HG03354 (cell line): ENCODE measurements around the gene TUBAL3.
"Not testable (repeated sequence)": the region's sequence is repeated elsewhere in the genome, so short reads cannot be mapped to it uniquely, and the experiment has no call there.

Source experiments
- ATAC-seq: cut with Tn5 transposase; IDR thresholded peaks from one replicate; pipeline ENCODE4 v1.9.1; 2021; ENCODE audit warnings: mild to moderate bottlenecking; ENCODE audit not compliant: unreplicated experiment, poor library complexity, severe bottlenecking

Gene TUBAL3

DNA sequence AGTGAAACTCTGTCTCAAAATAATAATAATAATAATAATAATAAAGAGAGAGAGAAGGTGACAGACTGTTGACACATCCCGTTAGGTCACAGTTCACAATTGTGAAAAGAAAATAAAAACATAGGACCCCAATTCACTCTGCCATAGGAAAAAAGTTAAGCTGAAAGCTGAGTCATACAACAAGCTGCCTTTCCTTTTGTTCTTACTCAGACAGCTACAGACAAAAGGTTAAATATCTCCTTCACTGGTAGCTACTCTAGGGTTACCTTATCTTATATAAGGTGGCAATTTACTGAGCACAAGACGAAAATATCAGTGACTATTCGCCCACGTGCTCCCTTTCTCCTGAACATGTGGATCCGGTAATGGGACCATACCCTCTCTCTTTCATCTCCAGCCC lies 17.5 kb downstream of the TUBAL3 start:
- no peak for ATAC-seq

DNA sequence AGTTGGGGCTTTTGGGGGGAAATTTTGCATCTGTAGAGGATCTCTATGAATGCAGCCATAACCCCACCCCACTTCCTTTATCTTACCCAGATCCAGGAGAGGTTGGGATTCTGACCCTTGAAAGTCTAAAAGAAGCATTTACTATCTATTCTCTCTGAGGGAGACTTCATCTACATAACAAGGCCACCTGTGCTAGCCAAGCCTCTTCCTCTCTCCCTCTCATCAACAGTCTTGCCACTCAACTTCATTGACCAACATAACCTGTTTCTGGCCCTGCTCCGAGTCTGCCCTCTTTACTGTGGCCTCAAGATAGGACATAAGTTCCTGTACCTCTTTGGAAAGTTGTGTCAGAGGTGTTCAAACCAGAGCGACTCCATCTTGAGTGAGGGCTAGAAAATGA lies 19.4 kb downstream of the TUBAL3 start:
- no peak for ATAC-seq

DNA sequence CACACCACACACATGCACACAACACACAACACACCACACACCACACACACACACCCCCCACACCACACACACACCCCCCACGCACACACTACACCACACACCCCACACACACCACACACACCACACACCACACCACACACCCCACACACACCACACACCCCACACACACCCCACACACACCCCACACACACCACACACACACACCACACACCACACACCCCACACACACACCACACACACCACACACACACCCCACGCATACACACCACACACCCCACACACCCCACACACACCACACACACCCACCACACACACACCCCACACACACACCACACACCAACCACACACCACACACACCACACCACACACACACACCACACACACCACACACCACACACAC lies 23.4 kb downstream of the TUBAL3 start:
- no peak for ATAC-seq

DNA sequence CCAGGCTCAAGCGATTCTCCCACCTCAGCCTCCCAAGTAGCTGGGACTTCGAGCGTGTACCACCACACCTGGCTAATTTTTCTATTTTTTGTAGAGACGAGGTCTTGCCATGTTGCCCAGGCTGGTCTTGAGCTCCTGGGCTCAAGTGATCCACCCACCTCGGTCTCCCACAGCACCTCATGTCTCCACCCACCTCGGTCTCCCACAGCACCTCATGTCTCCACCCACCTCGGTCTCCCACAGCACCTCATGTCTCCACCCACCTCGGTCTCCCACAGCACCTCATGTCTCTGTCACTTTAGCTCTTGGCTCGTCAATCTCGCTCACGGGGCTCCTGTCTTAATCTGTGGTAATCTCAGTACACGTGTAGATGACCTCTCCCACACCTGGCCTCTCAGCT lies 24.2 kb downstream of the TUBAL3 start:
- not testable (repeated sequence) for ATAC-seq

DNA sequence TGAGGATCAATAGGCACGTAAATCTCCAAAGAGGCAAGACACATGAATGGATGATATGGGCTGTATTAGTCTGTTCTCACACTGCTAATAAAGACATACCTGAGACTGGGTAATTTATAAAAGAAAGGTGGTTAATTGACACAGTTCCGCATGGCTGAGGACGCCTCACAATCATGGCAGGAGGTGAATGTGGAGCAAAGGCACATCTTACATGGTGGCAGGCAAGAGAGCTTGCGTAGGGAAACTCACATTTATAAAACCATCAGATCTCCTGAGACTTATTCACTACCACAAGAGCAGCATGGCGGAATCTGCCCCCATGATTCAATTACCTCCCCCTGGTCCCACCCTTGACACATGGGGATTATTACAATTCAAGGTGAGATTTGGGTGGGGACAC lies 25.4 kb downstream of the TUBAL3 start:
- not testable (repeated sequence) for ATAC-seq

DNA sequence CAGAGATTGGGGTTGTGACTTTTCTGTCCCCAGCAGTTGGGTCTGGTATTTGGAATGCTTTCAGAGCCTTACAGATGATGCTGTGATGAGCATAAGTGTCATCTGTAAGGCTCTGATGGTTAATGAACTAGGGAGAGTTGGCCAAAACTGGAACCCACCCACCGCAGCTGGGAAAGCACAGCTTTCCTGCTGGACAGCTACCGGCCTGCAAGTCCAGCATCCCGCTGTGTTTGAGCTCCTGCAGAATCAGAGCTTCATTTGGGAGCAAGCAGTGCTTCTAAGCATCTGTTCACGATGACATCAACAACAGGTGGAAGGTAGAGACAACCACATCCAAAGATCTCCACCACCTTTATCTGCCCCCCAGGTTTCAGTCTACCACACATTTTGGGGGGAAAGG lies 28.2 kb downstream of the TUBAL3 start:
- no peak for ATAC-seq

DNA sequence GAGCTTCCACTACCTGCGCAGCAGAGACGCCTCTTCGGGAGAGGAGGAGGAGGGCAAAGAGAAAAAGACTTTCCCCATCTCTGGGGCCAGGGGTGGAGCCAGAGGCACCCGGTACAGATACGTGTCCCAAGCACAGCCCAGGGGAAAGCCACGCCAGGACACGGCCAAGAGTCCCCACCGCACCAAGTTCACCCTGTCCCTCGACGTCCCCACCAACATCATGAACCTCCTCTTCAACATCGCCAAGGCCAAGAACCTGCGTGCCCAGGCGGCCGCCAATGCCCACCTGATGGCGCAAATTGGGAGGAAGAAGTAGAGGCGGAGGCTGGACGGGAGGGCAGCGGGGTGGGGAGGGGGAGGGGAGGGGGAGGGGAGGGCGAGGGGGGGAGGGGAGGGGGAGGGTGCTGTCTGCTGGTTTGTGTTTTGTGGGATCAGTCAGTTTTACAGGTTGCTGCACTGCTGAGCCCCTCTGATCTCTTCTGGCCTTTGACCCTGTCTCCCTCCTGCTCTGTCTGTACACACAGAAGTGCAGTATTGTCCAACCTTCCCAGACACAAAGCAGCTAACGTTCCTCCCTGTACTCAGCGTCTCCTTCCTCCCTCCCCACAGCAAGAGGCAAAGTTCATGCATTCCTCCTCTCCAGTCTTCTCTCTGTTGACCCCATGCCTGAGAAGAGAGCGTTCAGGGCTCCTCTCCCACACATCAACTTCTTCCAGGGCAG lies 30.6 kb downstream of the TUBAL3 start:
- ATAC-seq: no peak

DNA sequence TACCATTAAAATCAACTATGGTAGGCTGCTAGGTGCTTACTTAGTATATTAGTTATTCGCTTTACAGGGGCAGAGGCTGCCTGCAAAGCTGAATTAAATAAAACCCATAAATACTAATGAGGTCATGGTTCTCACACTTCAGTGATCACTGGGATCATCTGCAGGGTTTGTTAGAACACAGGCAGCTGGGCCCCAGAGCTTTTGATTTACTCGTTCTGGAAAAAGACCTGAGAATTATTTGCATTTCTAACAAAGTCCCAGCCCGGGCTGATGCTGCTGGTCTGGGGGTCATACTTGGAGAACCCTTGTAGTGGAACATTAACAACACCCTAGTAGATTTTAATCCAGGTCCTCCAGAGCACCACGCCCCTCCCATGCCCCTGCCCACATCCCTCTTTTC lies 31.3 kb downstream of the TUBAL3 start:
- ATAC-seq: no peak

DNA sequence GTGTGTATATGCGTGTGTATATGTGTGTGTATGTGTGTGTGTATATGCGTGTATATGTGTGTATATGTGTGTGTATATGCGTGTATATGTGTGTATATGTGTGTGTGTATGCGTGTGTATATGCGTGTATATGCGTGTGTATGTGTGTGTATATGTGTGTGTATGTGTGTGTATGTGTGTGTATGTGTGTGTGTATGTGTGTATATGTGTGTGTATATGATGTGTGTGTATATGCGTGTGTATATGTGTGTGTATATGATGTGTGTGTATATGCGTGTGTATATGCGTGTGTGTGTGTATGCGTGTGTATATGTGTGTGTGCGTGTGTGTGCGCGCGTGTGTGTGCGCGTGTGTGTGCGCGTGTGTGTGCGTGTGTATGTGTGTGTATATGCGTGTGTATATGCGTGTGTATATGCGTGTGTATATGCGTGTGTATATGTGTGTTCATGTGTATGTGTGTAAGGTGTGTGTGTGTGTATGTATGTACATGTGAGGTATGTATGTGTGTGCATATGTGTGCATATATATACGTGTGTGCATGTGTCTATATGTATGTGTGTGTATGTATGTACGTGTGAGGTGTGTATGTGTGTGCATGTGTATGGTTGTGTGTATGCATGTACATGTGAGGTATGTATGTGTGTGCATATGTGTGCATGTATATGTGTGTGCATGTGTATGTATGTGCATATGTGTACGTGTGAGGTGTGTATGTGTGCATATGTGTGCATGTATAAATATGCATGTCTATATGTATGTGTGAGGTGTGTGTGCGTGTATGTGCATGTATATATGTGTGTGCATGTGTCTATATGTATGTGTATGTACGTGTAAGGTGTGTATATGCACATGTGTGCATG lies 33.9 kb downstream of the TUBAL3 start:
- no peak for ATAC-seq

DNA sequence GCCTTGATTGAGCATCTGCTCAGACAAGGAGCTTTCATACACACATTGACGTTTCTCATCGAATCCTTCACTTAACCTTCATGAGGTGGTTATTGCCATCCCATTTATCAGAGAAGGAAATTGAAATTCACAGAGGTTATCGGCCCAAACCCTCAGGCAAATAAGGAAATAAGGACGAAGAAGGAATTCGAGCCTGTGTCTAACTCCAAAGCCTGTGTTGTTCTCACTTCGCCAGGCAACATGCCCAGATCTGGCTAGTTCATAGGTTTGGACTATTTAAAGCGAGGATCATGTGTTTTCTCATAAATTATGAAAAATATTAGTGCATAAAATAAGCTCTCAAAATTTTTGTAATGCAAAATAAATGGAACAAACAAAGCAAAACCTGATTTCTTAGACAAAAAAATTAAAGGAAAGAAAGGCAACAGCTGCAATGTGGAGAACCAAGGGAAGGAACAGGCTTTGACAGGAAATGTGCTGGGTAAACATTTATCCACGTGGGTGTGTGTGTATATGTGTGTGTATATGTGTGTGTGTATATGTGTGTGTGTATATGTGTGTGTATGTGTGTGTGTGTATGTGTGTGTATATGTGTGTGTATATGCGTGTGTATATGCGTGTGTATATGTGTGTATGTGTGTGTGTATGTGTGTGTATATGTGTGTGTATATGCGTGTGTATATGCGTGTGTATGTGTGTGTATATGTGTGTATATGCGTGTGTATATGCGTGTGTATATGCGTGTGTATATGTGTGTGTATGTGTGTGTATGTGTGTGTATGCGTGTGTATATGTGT lies 35.1 kb downstream of the TUBAL3 start:
- ATAC-seq: no peak

DNA sequence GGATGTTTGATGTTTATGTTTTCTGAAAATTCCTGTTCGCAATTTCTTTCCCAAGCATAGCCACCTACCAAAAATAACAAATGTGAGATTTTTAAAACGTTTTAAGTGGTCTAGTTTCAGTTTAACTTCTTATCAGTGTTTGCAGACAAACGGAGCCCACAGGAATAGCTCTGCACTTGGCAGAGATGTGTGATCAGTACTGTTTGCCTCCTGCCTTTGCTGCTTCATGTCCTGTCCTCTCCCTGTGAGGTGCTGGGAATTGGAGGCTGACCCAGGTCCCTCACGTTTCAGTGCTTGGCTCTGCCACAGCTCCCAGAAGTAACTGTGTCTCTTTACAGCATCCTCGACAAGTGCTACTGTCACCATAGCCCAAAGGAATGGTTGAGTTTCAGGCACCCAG lies 38.7 kb downstream of the TUBAL3 start:
- ATAC-seq: no peak

DNA sequence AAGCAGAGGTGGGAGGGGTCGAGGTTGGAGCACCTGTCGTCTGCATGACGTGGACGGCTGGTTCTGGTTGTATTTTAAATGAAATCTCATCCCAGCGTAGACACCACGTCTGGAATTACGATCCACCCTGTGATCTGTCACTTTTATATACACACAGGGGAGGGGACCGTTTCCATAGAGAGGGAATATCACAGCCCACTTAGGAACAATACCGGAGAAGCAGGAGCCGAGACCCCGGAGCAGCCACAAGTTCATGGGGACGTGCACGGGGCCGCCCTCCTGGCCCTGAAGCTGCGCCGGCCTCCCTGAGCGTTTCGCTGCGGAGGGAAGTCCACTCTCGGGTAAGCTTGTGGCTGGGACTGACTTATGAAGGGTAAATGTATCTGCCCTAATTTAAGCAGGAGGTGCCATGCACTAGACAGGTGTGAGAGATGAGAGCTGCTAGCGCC lies 39.7 kb downstream of the TUBAL3 start, which contains the start of gene UCN3:
Gene UCN3, plus strand, starts transcription at position 77 of the 449 bp plus-strand sequence. CDS start 8,755 bp downstream, outside the sequence.
- ATAC-seq: no peak

DNA sequence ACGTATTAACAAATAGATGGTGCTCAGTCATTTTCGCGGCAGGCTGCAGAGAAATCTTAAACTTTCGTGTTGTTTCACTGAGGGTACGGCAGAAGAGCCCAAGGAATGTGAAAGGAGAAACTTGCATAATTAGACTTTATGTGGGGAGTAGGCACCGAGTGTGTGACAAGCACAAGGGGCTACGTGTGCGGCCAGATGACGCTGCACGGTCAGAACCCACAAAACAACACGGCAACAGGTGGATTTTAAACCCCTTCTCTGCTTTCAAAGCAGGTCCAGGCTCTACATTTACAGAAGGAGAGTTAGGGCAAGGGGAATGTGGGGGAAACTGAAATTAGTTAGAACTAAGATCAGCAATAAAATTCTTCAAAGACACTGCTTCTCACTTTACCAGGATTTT lies 40.3 kb downstream of the TUBAL3 start:
- ATAC-seq: no peak

DNA sequence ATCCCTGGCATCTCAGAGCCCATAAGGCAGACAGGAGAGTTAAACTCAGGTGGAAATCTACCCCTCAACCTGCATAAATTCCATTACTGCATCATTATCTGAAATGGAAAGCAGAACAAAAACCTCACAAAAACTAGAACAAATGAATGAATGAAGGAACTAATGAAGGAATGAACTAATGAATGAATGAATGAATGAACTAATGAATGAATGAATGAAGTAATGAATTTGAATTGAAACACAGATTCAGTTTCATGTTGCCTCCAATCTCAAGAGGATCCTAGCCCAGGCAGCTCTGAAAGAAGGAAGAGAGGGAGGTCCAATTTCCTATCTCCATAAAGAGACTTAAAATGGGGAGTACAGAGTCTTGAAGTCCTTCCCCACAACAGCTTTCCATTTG lies 41.8 kb downstream of the TUBAL3 start:
- no peak for ATAC-seq

DNA sequence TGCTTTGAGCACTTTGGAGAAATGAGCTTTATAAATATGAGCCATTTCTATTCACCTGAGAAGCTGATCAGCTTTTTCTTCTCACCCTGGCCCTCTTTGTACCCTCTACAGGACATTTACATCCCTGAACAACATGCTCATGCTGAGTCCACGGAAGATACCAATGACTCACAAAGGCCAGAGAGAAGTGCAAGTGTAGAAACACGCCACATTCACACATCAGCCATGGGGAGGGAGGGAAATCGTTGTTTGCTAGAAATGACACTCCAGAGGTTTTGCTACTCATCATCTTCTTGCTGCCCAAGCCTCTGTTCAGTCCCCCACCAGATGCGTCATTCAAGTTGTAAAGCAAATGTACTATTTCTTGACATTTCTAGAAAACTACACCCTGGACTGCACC lies 42.7 kb downstream of the TUBAL3 start:
- ATAC-seq: no peak

DNA sequence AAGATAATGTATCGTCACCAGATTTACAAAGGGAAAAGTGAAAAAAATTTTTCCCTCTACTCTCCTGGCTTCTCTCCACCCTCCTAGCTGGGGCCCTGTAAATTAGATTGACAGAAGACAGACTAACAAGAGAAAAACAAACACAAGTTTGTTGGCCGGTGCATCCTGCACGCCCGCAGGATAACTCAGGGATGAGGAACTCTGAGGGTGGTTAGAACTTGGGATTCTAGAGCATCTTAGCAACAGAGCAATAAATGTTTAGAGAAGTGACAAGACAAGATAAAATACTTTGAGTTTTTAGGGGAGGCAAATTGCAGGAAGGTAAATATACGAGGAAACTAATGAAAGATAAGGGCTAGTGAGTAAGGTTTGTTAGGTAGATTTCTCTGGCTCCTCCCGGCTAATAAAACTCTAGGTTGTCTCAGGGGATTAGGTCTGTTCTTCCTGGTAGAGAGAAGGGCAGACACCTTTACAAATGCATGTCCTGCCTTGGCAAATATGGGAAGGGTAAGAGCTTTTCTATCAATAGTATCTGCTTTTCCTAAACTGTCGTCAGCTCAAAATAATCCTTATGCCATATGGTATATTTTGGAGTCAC lies 44.2 kb downstream of the TUBAL3 start:
- ATAC-seq: no peak

DNA sequence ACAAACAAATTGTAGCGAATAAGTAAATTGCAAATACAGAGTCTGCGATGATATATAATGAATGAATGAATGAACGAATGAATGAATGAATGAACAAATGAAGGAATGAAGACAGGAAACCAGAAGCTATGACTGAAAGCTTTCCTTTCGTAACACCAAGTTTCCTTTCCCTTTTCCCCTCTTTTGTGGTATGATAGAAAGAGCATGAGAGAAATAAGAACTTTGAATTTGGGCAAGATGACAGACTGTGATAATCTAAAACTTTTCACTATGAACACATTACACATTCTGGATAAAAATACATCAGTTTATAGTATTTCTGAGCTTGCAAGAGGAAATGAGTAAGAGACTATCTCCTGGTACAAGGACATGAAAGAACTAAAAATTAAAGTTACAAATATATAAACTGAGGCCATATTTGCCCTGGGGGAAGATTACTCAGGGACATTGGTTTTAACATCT lies 48.3 kb downstream of the TUBAL3 start:
- ATAC-seq: no peak

DNA sequence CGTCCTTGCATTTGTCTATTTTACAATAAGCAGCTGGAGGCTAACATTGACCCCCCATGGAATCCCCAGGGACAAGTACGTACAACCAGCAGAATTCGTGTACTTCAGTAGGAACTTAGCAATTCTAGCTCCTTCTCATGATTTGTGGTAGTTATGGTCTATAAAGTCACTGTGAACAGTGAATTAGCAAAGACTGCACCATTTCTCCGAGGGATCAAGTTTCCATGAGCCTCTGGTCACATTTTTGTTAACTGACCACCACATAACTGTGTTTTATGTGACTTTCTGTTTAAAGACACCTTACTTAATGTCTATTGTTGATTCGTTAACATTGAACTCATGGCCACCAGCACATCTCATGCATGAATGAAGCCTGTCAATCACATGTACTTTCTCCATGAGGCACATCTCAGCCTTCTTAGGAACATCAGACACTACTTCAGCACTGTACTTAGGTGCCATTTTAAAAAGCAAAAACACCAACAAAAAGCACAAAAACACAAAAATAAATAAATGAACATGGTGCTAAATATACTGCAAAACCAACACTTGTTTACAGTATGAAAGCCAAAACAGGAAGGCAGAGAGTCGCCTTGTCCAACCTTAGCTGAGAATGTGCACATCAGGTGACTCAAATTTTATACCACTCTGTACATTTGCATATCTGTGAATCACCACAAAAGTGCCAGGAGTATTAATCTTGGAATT lies 48.9 kb downstream of the TUBAL3 start:
- ATAC-seq: no peak

DNA sequence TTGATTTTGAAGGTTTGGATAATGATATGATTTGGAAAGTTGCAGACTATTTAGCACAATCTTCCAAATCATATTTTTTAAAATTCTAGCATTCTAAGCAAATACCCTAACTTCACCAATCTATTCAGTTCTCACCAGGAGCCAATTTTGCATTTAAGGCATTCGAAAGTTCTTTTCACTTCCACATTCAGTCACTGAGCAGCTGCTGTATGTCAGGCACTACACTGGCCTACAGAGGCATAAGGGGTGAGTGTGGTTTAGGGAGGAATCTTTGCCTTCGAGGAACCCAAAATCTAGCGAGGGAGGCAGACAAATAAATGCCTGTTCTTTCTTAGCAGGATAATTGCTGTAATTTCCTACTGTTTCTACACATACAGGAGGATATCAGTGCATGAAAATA lies 50.6 kb downstream of the TUBAL3 start:
- ATAC-seq: peak; percentile 85
